ENCODE results near the gene GPC6.

Gene GPC6

DNA sequence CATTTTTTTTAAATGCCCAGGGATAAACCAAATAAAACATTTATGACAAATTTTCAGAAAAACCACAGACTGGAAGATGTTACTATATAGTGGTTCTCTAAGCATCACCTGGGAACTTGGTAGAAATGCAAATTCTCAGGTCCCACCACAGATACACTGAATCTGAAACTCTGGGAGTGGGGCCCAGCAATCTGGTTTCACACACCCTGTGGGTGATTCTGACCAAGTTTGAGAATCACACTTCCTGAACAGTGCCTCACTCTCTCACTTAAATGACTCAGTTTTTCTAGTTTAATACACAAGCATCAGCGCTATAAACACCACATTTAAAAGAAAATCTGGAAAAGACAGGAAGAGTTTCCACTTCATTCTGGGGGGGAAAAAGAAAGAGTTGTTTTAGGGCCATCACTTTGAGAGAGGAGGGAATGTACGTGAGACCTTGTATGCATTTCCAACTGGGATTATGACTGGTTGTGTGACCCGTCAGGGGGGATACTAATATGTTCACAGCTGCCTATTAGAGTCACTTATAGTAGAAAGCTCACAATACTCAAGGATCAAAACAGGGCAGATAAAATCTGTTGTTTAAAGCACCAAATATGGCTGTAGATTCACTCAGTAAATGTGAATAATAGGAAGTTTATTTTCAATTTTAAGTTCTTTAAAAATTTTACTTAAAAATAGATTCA, 567.7 kb downstream of the GPC6 start:
- FAIRE-seq: no peak

- no peak for FAIRE-seq
Observed at GRCh38 chr13:93797463-93797862, 570.9 kb downstream of the GPC6 start.

GRCh38 chr13:93800342-93800741, 573.7 kb downstream of the GPC6 start:
- FAIRE-seq: no peak

DNA sequence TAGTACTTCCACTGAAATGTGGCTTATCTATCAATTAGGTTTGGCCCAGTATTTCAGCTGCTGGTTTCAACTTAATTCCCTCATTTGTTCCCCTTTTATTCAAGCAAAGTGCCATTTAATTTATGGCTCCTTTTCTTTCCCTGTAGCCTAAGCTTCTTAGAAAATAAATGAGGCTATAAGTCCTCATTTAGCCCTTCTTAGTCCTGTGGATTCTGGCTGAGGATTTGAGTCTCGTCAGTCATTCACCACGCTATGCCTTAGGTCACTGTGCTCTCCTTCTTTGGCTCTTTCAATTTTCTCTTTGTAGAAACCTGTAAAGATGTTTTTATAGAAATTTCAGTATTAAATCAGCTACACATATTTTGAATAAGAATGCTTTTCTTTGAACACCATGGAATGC, 579.1 kb downstream of the GPC6 start:
- FAIRE-seq: no peak

DNA sequence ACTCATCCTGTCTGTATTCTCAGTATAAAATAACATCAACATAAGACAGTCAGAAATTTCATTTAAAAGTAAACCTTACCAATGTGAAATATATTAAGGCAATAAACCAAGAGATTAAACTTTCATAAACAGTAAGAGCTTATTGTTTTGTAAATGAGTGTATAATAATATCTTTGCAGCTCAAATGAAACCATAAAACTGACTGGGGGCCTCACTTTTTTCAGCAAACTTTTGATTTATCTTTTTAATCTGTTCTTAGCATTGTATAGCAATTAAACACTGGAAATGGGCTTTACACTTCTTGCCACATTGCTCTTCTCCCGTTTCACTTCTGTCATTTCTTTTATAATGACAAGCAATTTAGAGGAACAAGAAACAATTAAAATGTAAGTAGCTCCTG, 580.3 kb downstream of the GPC6 start:
- FAIRE-seq: peak; percentile 53

GRCh38 chr13:93810264-93810663, 583.7 kb downstream of the GPC6 start:
- FAIRE-seq: no peak

GRCh38 chr13:93811071-93811737, 584.6 kb downstream of the GPC6 start:
- FAIRE-seq: no peak

DNA sequence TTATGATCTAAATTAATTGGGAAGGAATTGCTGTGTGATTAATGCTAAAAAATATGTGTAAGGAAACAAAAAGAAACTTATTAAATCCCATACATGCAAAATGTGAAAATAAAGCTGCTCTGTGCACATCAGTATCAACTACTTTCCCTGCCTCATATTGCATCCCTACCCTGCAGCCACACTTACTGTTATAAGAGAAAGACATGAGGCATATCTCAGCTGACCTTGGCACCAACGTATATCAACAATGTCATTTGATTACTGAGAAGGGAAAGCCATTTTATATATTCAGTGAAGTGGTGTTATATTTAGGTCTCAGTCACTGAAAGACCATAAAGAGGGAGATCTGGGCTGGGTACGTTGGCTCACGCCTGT, 585.1 kb downstream of the GPC6 start:
- no peak for FAIRE-seq

DNA sequence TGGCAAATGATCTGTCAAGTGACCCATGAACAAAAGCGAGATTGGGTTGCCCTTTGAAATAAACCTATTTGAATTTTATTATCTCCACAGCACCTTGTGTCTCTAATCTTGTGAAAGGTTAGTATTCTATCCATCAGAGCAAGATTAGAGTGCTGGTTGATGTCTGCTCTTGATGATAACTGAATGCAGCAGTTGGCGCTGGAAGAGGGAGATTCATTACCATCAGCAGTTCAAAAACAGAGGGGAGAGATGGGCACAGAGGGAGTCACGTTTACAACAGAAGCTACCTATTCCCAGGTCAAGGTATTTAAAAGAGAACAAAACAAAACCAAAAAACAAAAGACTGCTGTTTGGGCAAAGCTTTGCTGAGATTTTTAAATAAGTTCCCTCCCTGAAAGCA, 588.1 kb downstream of the GPC6 start:
- no peak for FAIRE-seq

GRCh38 chr13:93818345-93818744, 591.7 kb downstream of the GPC6 start:
- FAIRE-seq: no peak

- FAIRE-seq: no peak
Observed at GRCh38 chr13:93819331-93819890, 592.8 kb downstream of the GPC6 start.

- FAIRE-seq: no peak
Observed at GRCh38 chr13:93824286-93824685, 597.7 kb downstream of the GPC6 start.

DNA sequence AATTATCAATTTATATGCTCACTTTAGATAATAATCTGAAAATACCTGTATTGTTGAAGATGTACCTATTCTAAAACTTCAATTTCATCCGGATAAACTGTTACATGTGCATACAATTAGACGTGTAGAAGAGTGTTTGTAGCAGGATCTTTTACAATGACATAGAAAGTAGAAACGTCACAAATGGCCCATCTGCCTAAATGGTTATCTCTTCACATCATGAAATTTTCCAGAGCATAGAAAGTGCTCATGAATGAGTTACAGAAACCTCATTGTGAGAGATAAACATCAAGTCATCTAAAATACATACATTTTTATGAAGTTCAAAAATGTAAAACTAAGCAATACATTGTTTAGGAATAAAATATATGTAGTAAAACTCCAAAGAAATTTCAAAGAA, 607.4 kb downstream of the GPC6 start:
- FAIRE-seq: no peak

- FAIRE-seq: no peak
Observed at GRCh38 chr13:93843082-93843481, 616.5 kb downstream of the GPC6 start.

GRCh38 chr13:93847162-93847561, 620.6 kb downstream of the GPC6 start:
- no peak for FAIRE-seq

GRCh38 chr13:93848247-93848646, 621.6 kb downstream of the GPC6 start:
- no peak for FAIRE-seq

DNA sequence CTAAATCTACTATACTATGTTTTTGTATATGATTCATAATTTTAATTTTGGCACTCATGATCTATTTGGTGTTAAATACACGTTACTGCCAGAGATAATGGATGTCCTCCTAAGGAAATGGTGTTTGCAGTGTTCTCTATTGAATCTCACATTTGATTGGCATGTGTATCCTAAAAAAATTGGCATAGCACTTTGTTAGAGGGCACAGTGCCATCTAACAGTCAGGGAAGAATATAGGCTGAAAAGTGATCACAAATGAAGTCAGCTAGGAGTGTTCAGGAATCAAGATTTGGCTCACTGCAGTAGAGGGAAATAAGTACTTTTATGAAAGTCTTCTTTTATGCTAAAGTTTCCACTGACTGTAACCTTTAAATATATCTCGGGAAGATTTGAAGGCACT, 624.6 kb downstream of the GPC6 start:
- no peak for FAIRE-seq

DNA sequence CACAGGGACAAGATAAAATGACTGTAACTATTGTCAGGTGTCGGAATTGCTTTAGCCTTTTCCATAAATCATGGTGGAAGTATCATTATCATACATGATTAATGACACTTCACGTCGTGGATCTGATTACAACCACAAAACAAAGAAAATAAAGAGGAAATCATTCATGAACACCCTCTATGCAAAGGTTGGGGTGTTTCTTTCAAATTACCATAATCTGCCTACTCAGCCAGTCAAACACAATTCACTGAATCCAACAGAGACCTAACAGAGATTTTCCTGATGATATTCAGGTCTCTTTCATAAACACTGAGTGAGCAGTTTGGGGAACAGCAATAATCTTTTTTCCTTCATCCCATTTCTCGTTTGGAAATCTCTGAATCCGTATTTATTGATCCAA, 627.3 kb downstream of the GPC6 start:
- no peak for FAIRE-seq

GRCh38 chr13:93857126-93857525, 630.5 kb downstream of the GPC6 start:
- FAIRE-seq: no peak

DNA sequence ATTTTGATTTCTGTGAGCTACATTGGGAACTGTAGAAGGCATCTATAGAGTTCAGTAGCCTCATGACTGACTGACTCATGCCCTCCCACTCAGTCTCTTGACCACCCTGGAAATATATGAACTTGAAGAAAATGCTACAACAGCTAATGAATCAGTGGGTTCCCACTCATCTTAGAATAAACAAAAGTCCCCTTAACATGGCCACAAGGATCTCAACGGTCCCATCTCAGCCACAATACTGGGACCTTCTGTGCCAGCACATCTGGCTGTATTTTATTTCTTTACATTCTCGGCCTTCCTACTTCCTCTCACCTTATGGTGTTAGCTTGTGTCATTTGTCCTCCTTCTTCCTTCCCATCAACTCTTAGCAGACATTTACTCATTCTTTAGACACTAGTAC, 633.1 kb downstream of the GPC6 start:
- FAIRE-seq: no peak

GRCh38 chr13:93861818-93862217, 635.2 kb downstream of the GPC6 start:
- no peak for FAIRE-seq

- no peak for FAIRE-seq
Observed at GRCh38 chr13:93862259-93862658, 635.7 kb downstream of the GPC6 start.

- FAIRE-seq: no peak
Observed at GRCh38 chr13:93865235-93865634, 638.6 kb downstream of the GPC6 start.

GRCh38 chr13:93867481-93867880, 640.9 kb downstream of the GPC6 start:
- FAIRE-seq: no peak

- no peak for FAIRE-seq
Observed at GRCh38 chr13:93872376-93872775, 645.8 kb downstream of the GPC6 start.
